PC-3 (cell line): Measurements from ENCODE around the gene MACROD2. TPM values are rescaled to one million over a fixed set of nuclear protein-coding genes. Genes with fewer than 3 reads are reported as not detected.

Experiments used
- ATAC-seq: fragments of 200-7000 bp; cut with Tn5 transposase; 2 replicates; pipeline ENCODE4 v1.9.1; 2020; ENCODE audit warnings: mild to moderate bottlenecking, moderate library complexity
- BruUV-seq: library from RNA; stranded (reverse); fragments of 400-500 nt; replicated peaks from 2 replicates; lab custom pipeline; 2021; lab: Mats Ljungman, UMichigan
- CTCF ChIA-PET: fragments of 300-600 bp; sonication (Branson Sonifier 250); formaldehyde crosslinking; loops from one replicate; lab custom pipeline; 2022; ENCODE audit warnings: antibody characterized with exemption; lab: Charles Lee
- POLR2A ChIA-PET: fragments of 300-600 bp; sonication (Branson Sonifier 250); formaldehyde crosslinking; loops from one replicate; lab custom pipeline; 2022; ENCODE audit warnings: antibody characterized with exemption; ENCODE audit not compliant: unreplicated experiment; lab: Charles Lee
- DNase-seq: peaks from one replicate; pipeline ENCODE4 v3.0.0-alpha.2; 2015
- H2AFZ ChIP-seq: fragments of 300-600 bp; sonication (generic); 2 replicates; pipeline ENCODE4 v1.6.0; 2016; ENCODE audit warnings: antibody characterized with exemption, low read length
- H3F3A ChIP-seq: fragments of 300-600 bp; sonication (generic); one replicate; pipeline ENCODE4 v1.6.0; 2017; ENCODE audit warnings: antibody characterized with exemption, low read length, control low read depth, mild to moderate bottlenecking; ENCODE audit not compliant: unreplicated experiment
- H3K27ac ChIP-seq: fragments of 300-600 bp; sonication (generic); 2 replicates; pipeline ENCODE4 v1.5.1; 2016; ENCODE audit warnings: mild to moderate bottlenecking, low read length
- H3K27me3 ChIP-seq: fragments of 300-600 bp; sonication (generic); 2 replicates; pipeline ENCODE4 v1.6.1; 2016; ENCODE audit warnings: low read length, mixed read lengths
- H3K36me3 ChIP-seq: fragments of 300-600 bp; sonication (generic); 2 replicates; pipeline ENCODE4 v1.6.1; 2016; ENCODE audit warnings: low read depth, mixed run types, low read length, mixed read lengths
- H3K4me1 ChIP-seq: fragments of 300-600 bp; sonication (generic); 2 replicates; pipeline ENCODE4 v1.5.1; 2016; ENCODE audit warnings: low read length; ENCODE audit not compliant: insufficient read depth
- H3K4me2 ChIP-seq: fragments of 300-600 bp; sonication (generic); 2 replicates; pipeline ENCODE4 v1.6.0; 2016; ENCODE audit warnings: low read length
- H3K4me3 ChIP-seq: fragments of 300-600 bp; sonication (generic); 2 replicates; pipeline ENCODE4 v1.5.1; 2016; ENCODE audit warnings: mild to moderate bottlenecking, low read length, mixed read lengths
- H3K79me2 ChIP-seq: fragments of 300-600 bp; sonication (generic); 2 replicates; pipeline ENCODE4 v1.6.1; 2017; ENCODE audit warnings: low read length, mixed read lengths
- H3K9ac ChIP-seq: fragments of 300-600 bp; sonication (generic); 2 replicates; pipeline ENCODE4 v1.6.0; 2016; ENCODE audit warnings: mild to moderate bottlenecking, low read length
- H3K9me2 ChIP-seq: fragments of 300-600 bp; sonication (generic); replicated peaks from 2 replicates; pipeline ENCODE4 v1.6.1; 2016; ENCODE audit warnings: mixed run types, low read length, mixed read lengths
- H3K9me3 ChIP-seq: fragments of 300-600 bp; sonication (generic); 2 replicates; pipeline ENCODE4 v1.6.1; 2016; ENCODE audit warnings: low read length, mixed read lengths
- H4K20me1 ChIP-seq: fragments of 300-600 bp; sonication (generic); 2 replicates; pipeline ENCODE4 v1.6.1; 2016; ENCODE audit warnings: low read length, mixed read lengths
- EZH2 ChIP-seq: fragments of 300-600 bp; sonication (generic); IDR thresholded peaks from one replicate; pipeline ENCODE4 v1.6.1; 2017; ENCODE audit warnings: antibody characterized with exemption, mild to moderate bottlenecking, low read length; ENCODE audit not compliant: unreplicated experiment
- EZH2phosphoT487 ChIP-seq: fragments of 300-600 bp; sonication (generic); IDR thresholded peaks from 2 replicates; pipeline ENCODE4 v1.6.1; 2018; ENCODE audit warnings: mild to moderate bottlenecking, antibody characterized with exemption, low read length, borderline replicate concordance
- intact Hi-C: fragments of 100-400 bp; cut with micrococcal nuclease; formaldehyde crosslinking; loops from 2 replicates; pipeline ENCODE4 v1.9.0; 2023
- total RNA-seq: library from RNA; depleted of rRNA; stranded (reverse); fragments of >200 nt; gene quantifications from 2 replicates; pipeline ENCODE4 v1.2.3, GENCODE V29; 2014
- TF ChIP-seq, protein P1 (sequence below): fragments of 300-600 bp; sonication (generic); conservative IDR thresholded peaks from 2 replicates; pipeline ENCODE4 v1.5.1; 2017; ENCODE audit warnings: antibody characterized with exemption, low read depth, mild to moderate bottlenecking, low read length

Gene MACROD2
- total RNA-seq, 1 experiment from 2014 or later = 3.1 TPM

DNA sequence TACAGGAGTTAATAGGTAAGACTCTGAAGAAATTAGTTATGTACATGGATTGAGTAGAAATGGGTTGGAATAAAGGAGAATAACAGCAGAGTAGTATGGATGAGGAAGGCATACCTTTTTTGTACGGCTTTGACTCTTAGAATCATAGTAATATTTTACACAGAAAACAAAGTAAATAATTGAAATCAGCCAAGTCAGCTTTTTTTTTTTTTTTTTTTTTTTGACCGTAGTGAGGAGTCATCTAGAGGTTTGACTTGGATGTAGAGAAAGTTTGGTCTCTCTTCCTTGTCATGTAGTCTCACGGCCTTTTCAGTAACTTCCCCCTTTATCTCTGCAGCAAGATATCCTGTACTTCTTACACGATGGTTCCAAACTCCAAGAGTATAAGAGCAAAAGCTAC, 183.2 kb downstream of the MACROD2 start:
- Histone ChIP-seq H3K9ac (no peak overlapping the region), H3K9me2 (no peaks in the 10 kb centered on the region), H3K27me3 (no peaks in the 10 kb centered on the region), H3F3A (no peaks in the 10 kb centered on the region), H3K9me3 (0 out of 2 replicates have a peak, but pooled peaks cover 6% of the 10 kb centered on the region), H3K4me1 (peaks cover 10% of the 10 kb centered on the region), H3K27ac (no peak overlapping the region), H3K4me2 (no peak overlapping the region), H2AFZ (no peak overlapping the region), H4K20me1 (no peaks in the 10 kb centered on the region), H3K4me3 (no peak overlapping the region), H3K36me3 (no peaks in the 10 kb centered on the region), H3K79me2 (no peaks in the 10 kb centered on the region)
- ChIA-PET POLR2A (no interaction called here), CTCF (no interaction called here)
- DNase-seq (no peak), ATAC-seq (no peak)
- no TSS peak for BruUV-seq
- intact Hi-C loops = no loop called here
- TF ChIP-seq, protein P1, sequence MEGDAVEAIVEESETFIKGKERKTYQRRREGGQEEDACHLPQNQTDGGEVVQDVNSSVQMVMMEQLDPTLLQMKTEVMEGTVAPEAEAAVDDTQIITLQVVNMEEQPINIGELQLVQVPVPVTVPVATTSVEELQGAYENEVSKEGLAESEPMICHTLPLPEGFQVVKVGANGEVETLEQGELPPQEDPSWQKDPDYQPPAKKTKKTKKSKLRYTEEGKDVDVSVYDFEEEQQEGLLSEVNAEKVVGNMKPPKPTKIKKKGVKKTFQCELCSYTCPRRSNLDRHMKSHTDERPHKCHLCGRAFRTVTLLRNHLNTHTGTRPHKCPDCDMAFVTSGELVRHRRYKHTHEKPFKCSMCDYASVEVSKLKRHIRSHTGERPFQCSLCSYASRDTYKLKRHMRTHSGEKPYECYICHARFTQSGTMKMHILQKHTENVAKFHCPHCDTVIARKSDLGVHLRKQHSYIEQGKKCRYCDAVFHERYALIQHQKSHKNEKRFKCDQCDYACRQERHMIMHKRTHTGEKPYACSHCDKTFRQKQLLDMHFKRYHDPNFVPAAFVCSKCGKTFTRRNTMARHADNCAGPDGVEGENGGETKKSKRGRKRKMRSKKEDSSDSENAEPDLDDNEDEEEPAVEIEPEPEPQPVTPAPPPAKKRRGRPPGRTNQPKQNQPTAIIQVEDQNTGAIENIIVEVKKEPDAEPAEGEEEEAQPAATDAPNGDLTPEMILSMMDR = no peak
- no peak for TF ChIP-seq EZH2
- TF ChIP-seq EZH2phosphoT487 = no peak

DNA sequence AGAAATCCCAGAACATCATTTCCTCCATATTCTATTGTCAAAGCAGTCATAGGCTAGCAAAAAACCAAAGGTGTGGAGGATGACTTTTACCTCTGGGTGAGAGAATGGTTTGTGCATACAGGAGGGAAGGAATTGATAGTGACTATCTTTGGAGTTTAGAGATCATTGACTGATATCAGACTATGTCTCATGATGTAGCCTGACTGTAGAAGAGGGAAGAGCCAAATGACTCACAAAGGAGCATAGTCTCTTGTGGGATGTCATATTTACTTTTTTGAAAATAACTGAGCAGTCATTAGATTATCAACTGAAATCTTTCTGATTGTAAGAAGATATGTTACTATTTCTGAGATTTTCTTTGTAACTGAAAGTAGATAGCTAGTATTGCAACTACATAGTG, 183.6 kb downstream of the MACROD2 start:
- H2AFZ ChIP-seq = no peak overlapping the region
- H3K9me2 ChIP-seq = no peaks in the 10 kb centered on the region
- H3K4me2 ChIP-seq = no peak overlapping the region
- H4K20me1 ChIP-seq = no peaks in the 10 kb centered on the region
- peak; percentile 45 for DNase-seq
- H3K27ac ChIP-seq = no peak overlapping the region
- H3K9ac ChIP-seq = no peak overlapping the region
- H3K9me3 ChIP-seq = 0 out of 2 replicates have a peak, but pooled peaks cover 6% of the 10 kb centered on the region
- no peaks in the 10 kb centered on the region for H3K27me3 ChIP-seq
- intact Hi-C loops = no loop called here
- H3K4me1 ChIP-seq = peaks cover 10% of the 10 kb centered on the region
- POLR2A ChIA-PET = no interaction called here
- H3F3A ChIP-seq = no peaks in the 10 kb centered on the region
- no peaks in the 10 kb centered on the region for H3K79me2 ChIP-seq
- no peaks in the 10 kb centered on the region for H3K36me3 ChIP-seq
- CTCF ChIA-PET = no interaction called here
- ATAC-seq = peak; percentile 82
- TF ChIP-seq EZH2phosphoT487 (no peak), EZH2 (no peak)
- TF ChIP-seq, protein P1 = no peak
- no TSS peak for BruUV-seq
- no peak overlapping the region for H3K4me3 ChIP-seq

DNA sequence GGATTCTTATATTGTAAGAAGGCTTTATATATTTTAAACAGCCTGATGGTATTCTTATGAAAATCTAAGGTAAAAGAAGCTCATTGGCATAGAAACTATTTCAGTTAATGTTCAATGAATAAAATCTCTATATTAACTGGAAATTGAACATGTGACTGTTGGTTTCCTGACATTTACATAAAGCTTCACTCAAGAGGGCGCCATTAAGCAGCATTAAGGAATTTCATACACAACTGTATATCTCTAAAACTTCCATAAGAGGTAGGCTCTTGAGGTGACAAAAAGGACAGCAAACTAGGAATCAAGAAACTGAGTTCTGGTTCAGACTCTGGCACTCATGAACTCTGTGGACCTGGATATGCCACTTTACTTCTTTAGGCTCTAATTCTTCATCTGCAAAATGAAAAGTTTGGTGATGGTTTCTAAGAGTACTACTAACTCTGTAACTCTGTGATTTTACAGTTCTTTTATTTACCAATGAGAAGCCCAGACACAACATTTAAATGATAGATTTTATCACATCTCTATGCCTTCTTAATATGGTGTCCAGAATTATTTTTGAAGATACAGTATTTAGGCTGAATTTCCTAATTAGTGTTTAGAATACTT, 194.6 kb downstream of the MACROD2 start:
- Histone ChIP-seq H3K4me3 (no peak overlapping the region), H3K9me3 (no peaks in the 10 kb centered on the region), H3F3A (no peaks in the 10 kb centered on the region), H3K27ac (no peak overlapping the region), H3K79me2 (no peaks in the 10 kb centered on the region), H3K4me2 (no peak overlapping the region), H3K9ac (no peak overlapping the region), H3K9me2 (no peaks in the 10 kb centered on the region), H3K36me3 (no peaks in the 10 kb centered on the region), H2AFZ (peak overlapping the region; percentile 23; the same call in 1 of the 2 replicates), H3K4me1 (0 out of 2 replicates have a peak, but pooled peaks cover 7% of the 10 kb centered on the region), H3K27me3 (no peaks in the 10 kb centered on the region), H4K20me1 (no peaks in the 10 kb centered on the region)
- intact Hi-C loops = loop anchor here (1.0 to 2.0 kb wide), 2 partner anchors 75 to 147 kb away; partner anchors contain the start of gene FLRT3
- ATAC-seq (peak; percentile 86), DNase-seq (peak; percentile 74)
- POLR2A ChIA-PET = interaction anchor here (0.6 kb wide), 1 partner anchor 144 kb away, joined by 3 read pairs; no protein-coding TSS in a partner anchor
- CTCF ChIA-PET = interaction anchor here (0.5 to 0.8 kb wide), 2 partner anchors 74 to 122 kb away, joined by 3 to 4 read pairs; no protein-coding TSS in a partner anchor
- TF ChIP-seq EZH2 (no peak), EZH2phosphoT487 (no peak)
- TF ChIP-seq, protein P1 = peak; percentile 93
- BruUV-seq = no TSS peak
